ENCODE data around the gene RAD51B.

Gene RAD51B

GRCh38 chr14:68154275-68154674, 334.7 kb downstream of the RAD51B start:
- no peak for DNase-seq

- DNase-seq = no peak
Observed at GRCh38 chr14:68157971-68158371, 338.4 kb downstream of the RAD51B start.

GRCh38 chr14:68158640-68159039, 339.1 kb downstream of the RAD51B start:
- DNase-seq = no peak

- no peak for DNase-seq
Observed at GRCh38 chr14:68159701-68160633, 340.4 kb downstream of the RAD51B start.

GRCh38 chr14:68160779-68161546, 341.4 kb downstream of the RAD51B start:
- no peak for DNase-seq

- DNase-seq = no peak
Observed at GRCh38 chr14:68162887-68163286, 343.3 kb downstream of the RAD51B start.

GRCh38 chr14:68164711-68165113, 345.1 kb downstream of the RAD51B start:
- DNase-seq = no peak

- DNase-seq = no peak
Observed at GRCh38 chr14:68165274-68165843, 345.8 kb downstream of the RAD51B start.

GRCh38 chr14:68166731-68167382, 347.3 kb downstream of the RAD51B start:
- DNase-seq = no peak

- no peak for DNase-seq
Observed at GRCh38 chr14:68167383-68168087, 348.0 kb downstream of the RAD51B start.

- no peak for DNase-seq
Observed at GRCh38 chr14:68168460-68169109, 349.0 kb downstream of the RAD51B start.

GRCh38 chr14:68172216-68172615, 352.6 kb downstream of the RAD51B start:
- no peak for DNase-seq

- no peak for DNase-seq
Observed at GRCh38 chr14:68172627-68173026, 353.0 kb downstream of the RAD51B start.

- no peak for DNase-seq
Observed at GRCh38 chr14:68173227-68173972, 353.8 kb downstream of the RAD51B start.

GRCh38 chr14:68174446-68174845, 354.9 kb downstream of the RAD51B start:
- no peak for DNase-seq

GRCh38 chr14:68176687-68177086, 357.1 kb downstream of the RAD51B start:
- DNase-seq = no peak

GRCh38 chr14:68177728-68178127, 358.1 kb downstream of the RAD51B start:
- DNase-seq = no peak

- DNase-seq = no peak
Observed at GRCh38 chr14:68178282-68178681, 358.7 kb downstream of the RAD51B start.

GRCh38 chr14:68181519-68182326, 362.1 kb downstream of the RAD51B start:
- DNase-seq = no peak

- DNase-seq = no peak
Observed at GRCh38 chr14:68182492-68182891, 362.9 kb downstream of the RAD51B start.

Data from activated T-cell treated with anti-CD3 and anti-CD28 coated beads for 4 hours (primary cell).